Adrenal gland (tissue), 5 donors: Measurements from ENCODE around the gene CYP39A1.

ENCODE experiments used
- POLR2A ChIP-seq, 2 donors: fragments of 450-650 bp; IDR thresholded peaks; one replicate each; pipeline ENCODE4 v1.6.1; 2017; ENCODE audit warnings: antibody characterized with exemption in 2 of 2, mild to moderate bottlenecking in 2 of 2, moderate library complexity in 1 of 2
- TF ChIP-seq, protein P1 (sequence below), 6 experiments: fragments of 450-650 bp in 4 of 6; fragments of 200-600 bp in 2 of 6; sonication (generic) in 1 of 6; IDR thresholded peaks; 1 replicate in 5 of 6; 2 replicates in 1 of 6; pipeline versions ENCODE4 v1.5.1 to v1.8.0; 2016 to 2021; ENCODE audit warnings: antibody characterized with exemption in 6 of 6, mild to moderate bottlenecking in 2 of 6, moderate library complexity in 1 of 6
- donor health status: DM: no; HTN: no; CAD: no.

DNA sequence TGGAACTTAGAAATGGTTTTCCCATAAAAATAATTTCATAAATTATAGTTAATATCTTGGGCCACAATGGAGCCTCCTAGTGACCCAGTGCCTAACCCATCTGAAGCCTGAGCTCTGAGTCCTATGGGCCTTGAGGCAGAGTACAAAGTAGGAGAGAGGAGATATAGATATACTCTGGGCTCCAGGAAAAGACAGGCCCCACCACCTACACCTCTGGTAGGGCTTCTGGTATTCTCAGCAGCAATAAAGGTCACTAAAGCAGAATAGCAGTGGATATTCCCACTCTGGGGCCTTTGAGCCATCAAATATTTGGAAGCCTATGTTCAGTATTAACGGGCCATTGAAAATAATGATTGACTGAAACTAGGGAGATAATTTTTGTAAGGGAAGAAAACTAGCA is 24.1 kb downstream of the CYP39A1 start:
- TF ChIP-seq, protein P1, sequence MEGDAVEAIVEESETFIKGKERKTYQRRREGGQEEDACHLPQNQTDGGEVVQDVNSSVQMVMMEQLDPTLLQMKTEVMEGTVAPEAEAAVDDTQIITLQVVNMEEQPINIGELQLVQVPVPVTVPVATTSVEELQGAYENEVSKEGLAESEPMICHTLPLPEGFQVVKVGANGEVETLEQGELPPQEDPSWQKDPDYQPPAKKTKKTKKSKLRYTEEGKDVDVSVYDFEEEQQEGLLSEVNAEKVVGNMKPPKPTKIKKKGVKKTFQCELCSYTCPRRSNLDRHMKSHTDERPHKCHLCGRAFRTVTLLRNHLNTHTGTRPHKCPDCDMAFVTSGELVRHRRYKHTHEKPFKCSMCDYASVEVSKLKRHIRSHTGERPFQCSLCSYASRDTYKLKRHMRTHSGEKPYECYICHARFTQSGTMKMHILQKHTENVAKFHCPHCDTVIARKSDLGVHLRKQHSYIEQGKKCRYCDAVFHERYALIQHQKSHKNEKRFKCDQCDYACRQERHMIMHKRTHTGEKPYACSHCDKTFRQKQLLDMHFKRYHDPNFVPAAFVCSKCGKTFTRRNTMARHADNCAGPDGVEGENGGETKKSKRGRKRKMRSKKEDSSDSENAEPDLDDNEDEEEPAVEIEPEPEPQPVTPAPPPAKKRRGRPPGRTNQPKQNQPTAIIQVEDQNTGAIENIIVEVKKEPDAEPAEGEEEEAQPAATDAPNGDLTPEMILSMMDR (IDR thresholded peaks at IDR 0.05) = no peak
- TF ChIP-seq POLR2A (IDR thresholded peaks at IDR 0.05) = no peak
